SK-N-SH (cell line): ENCODE measurements around the gene MINDY4. TPM values are rescaled to one million over a fixed set of nuclear protein-coding genes. Genes with fewer than 3 reads are reported as not detected.

Experiments
- CTCF ChIA-PET: fragments of 300-600, 350-600 bp; formaldehyde crosslinking; extraction: SDS; loops from one replicate; lab custom pipeline; 2021; lab: Yijun Ruan, JAX
- POLR2A ChIA-PET: fragments of 350-600 bp; sonication (Branson Sonifier 250); formaldehyde crosslinking; extraction: SDS; loops from one replicate; lab custom pipeline; 2020; ENCODE audit warnings: antibody characterized with exemption, inconsistent platforms; lab: Yijun Ruan, JAX
- DNase-seq: peaks from one replicate; pipeline ENCODE4 v3.0.0; 2012
- H2AFZ ChIP-seq: fragments of 200-600 bp; sonication (generic); 2 replicates; pipeline ENCODE4 v1.8.1; 2016; ENCODE audit warnings: antibody characterized with exemption, mild to moderate bottlenecking, low read depth
- H3F3A ChIP-seq: fragments of 200-600 bp; sonication (generic); replicated peaks from 2 replicates; pipeline ENCODE3; 2016; ENCODE audit warnings: antibody characterized with exemption, mild to moderate bottlenecking; ENCODE audit not compliant: insufficient read depth
- H3K27ac ChIP-seq, 2 experiments: fragments of 200-500 bp in 1 of 2; fragments of 200-600 bp in 1 of 2; sonication (Bioruptor generic) in 1 of 2; sonication (generic), shearing (Covaris generic) in 1 of 2; 2 replicates each; pipeline versions ENCODE4 v1.5.1 to v1.6.1; 2014 to 2016; ENCODE audit warnings: low read depth in 2 of 2, inconsistent platforms in 1 of 2, low read length in 1 of 2, mild to moderate bottlenecking in 1 of 2, mixed read lengths in 1 of 2
- H3K27me3 ChIP-seq: fragments of 200-600 bp; sonication (generic), shearing (Covaris generic); 2 replicates; pipeline ENCODE4 v1.6.1; 2016; ENCODE audit warnings: mixed run types; ENCODE audit not compliant: insufficient read depth
- H3K36me3 ChIP-seq, 2 experiments: fragments of 200-500 bp in 1 of 2; fragments of 200-600 bp in 1 of 2; sonication (Bioruptor generic) in 1 of 2; sonication (generic) in 1 of 2; replicated peaks in 1 of 2; 2 replicates each; pipeline versions ENCODE3 to v1.5.1; 2014 to 2016; ENCODE audit warnings: low read length in 1 of 2, mild to moderate bottlenecking in 1 of 2; ENCODE audit not compliant: insufficient read depth in 2 of 2, control insufficient read depth in 1 of 2
- H3K4me1 ChIP-seq, 2 experiments: fragments of 200-500 bp in 1 of 2; fragments of 200-600 bp in 1 of 2; sonication (Bioruptor generic) in 1 of 2; sonication (generic), shearing (Covaris generic) in 1 of 2; 2 replicates each; pipeline versions ENCODE4 v1.5.1 to v1.6.1; 2014 to 2016; ENCODE audit warnings: low read depth in 1 of 2, low read length in 1 of 2, mixed run types in 1 of 2; ENCODE audit not compliant: insufficient read depth in 2 of 2, control insufficient read depth in 1 of 2
- H3K4me2 ChIP-seq: fragments of 200-600 bp; sonication (generic), shearing (Covaris generic); 2 replicates; pipeline ENCODE4 v1.6.1; 2017; ENCODE audit warnings: mixed run types
- H3K4me3 ChIP-seq, 2 experiments: fragments of 200-500 bp in 1 of 2; fragments of 200-600 bp in 1 of 2; sonication (Bioruptor generic) in 1 of 2; sonication (generic), shearing (Covaris generic) in 1 of 2; 2 replicates each; pipeline versions ENCODE4 v1.5.1 to v1.8.1; 2014 to 2016; ENCODE audit warnings: low read depth in 2 of 2, inconsistent platforms in 1 of 2, low read length in 1 of 2, mild to moderate bottlenecking in 1 of 2, mixed read lengths in 1 of 2, moderate library complexity in 1 of 2
- H3K79me2 ChIP-seq: fragments of 200-600 bp; sonication (generic); 2 replicates; pipeline ENCODE4 v1.8.1; 2017; ENCODE audit warnings: mild to moderate bottlenecking; ENCODE audit not compliant: insufficient read depth
- H3K9ac ChIP-seq: fragments of 200-600 bp; sonication (generic); 2 replicates; pipeline ENCODE4 v1.6.1; 2017; ENCODE audit warnings: mixed run types
- H3K9me2 ChIP-seq: fragments of 200-600 bp; sonication (generic); 2 replicates; pipeline ENCODE4 v1.6.1; 2017; ENCODE audit warnings: mixed run types
- H3K9me3 ChIP-seq: fragments of 200-600 bp; sonication (generic); 2 replicates; pipeline ENCODE4 v1.6.1; 2017; ENCODE audit warnings: mixed run types, mild to moderate bottlenecking, moderate library complexity
- H4K20me1 ChIP-seq: fragments of 200-600 bp; sonication (generic); 2 replicates; pipeline ENCODE4 v1.6.1; 2017; ENCODE audit warnings: mild to moderate bottlenecking, mixed run types; ENCODE audit not compliant: insufficient read depth
- CHD2 ChIP-seq: fragments of 150-350 bp; IDR thresholded peaks from 2 replicates; pipeline ENCODE4 v1.6.1; 2018; ENCODE audit warnings: low read length; ENCODE audit not compliant: partially characterized antibody
- EZH2phosphoT487 ChIP-seq: fragments of 200-600 bp; sonication (generic); IDR thresholded peaks from 2 replicates; pipeline ENCODE4 v1.6.1; 2017; ENCODE audit warnings: low read depth, mixed run types, mild to moderate bottlenecking, antibody characterized with exemption, moderate library complexity, borderline replicate concordance
- FOSL2 ChIP-seq: IDR thresholded peaks from 2 replicates; pipeline ENCODE4 v1.4.0; 2012; ENCODE audit warnings: low read depth, mild to moderate bottlenecking, moderate library complexity, borderline replicate concordance
- FOXJ3 ChIP-seq: sonication (generic); formaldehyde crosslinking; IDR thresholded peaks from 2 replicates; pipeline ENCODE4 v1.5.1; 2020; ENCODE audit warnings: mild to moderate bottlenecking, missing genetic modification reagents
- FOXM1 ChIP-seq: IDR thresholded peaks from 2 replicates; pipeline ENCODE4 v1.4.0; 2012; ENCODE audit warnings: low read depth, mild to moderate bottlenecking
- GABPA ChIP-seq: IDR thresholded peaks from 2 replicates; pipeline ENCODE4 v1.4.0; 2012; ENCODE audit warnings: low read depth, mild to moderate bottlenecking
- GATA2 ChIP-seq: sonication (generic); formaldehyde crosslinking; IDR thresholded peaks from 2 replicates; pipeline ENCODE4 v1.5.0; 2020; ENCODE audit warnings: mild to moderate bottlenecking, missing genetic modification reagents
- IRF3 ChIP-seq: fragments of 150-350 bp; IDR thresholded peaks from 2 replicates; pipeline ENCODE4 v1.6.1; 2016; ENCODE audit warnings: mild to moderate bottlenecking, low read depth, low read length
- MEF2A ChIP-seq: IDR thresholded peaks from 2 replicates; pipeline ENCODE4 v1.4.0; 2012; ENCODE audit warnings: low read depth, borderline replicate concordance
- POLR2AphosphoS5 ChIP-seq: IDR thresholded peaks from 2 replicates; pipeline ENCODE4 v1.6.1; 2012; ENCODE audit warnings: low read depth, low read length
- RXRA ChIP-seq: IDR thresholded peaks from 2 replicates; pipeline ENCODE4 v1.4.0; 2012; ENCODE audit warnings: low read depth, mild to moderate bottlenecking, borderline replicate concordance
- SIN3A ChIP-seq: IDR thresholded peaks from 2 replicates; pipeline ENCODE4 v1.6.1; 2012; ENCODE audit warnings: low read depth, mild to moderate bottlenecking, low read length, moderate library complexity, borderline replicate concordance
- SMC3 ChIP-seq: IDR thresholded peaks from 2 replicates; pipeline ENCODE4 v1.6.1; 2012; ENCODE audit warnings: low read depth, low read length, improper control_type of control experiment
- TAF1 ChIP-seq: IDR thresholded peaks from 2 replicates; pipeline ENCODE4 v1.6.1; 2012; ENCODE audit warnings: low read depth, mild to moderate bottlenecking, low read length, moderate library complexity, borderline replicate concordance
- USF1 ChIP-seq: IDR thresholded peaks from 2 replicates; pipeline ENCODE4 v1.4.0; 2012; ENCODE audit warnings: low read depth, borderline replicate concordance
- USF2 ChIP-seq: fragments of 150-350 bp; IDR thresholded peaks from 2 replicates; pipeline ENCODE4 v1.6.1; 2017; ENCODE audit warnings: antibody characterized with exemption, low read length, low read depth, borderline replicate concordance
- YY1 ChIP-seq: IDR thresholded peaks from 2 replicates; pipeline ENCODE4 v1.4.0; 2012; ENCODE audit warnings: low read depth, mild to moderate bottlenecking
- ZBTB33 ChIP-seq: IDR thresholded peaks from 2 replicates; pipeline ENCODE4 v1.4.0; 2012; ENCODE audit warnings: low read depth, borderline replicate concordance
- WGBS: methylation state at CpG from one replicate; pipeline ENCODE4 v1.1.6; 2017; ENCODE audit warnings: low lambda C conversion rate; 5-methylcytosine and 5-hydroxymethylcytosine counted together
- polyA plus RNA-seq, 3 experiments: library from polyadenylated mRNA; depleted of rRNA; stranded (reverse); fragments of >200 nt; gene quantifications; 2 replicates each; pipeline ENCODE4 v1.2.3, GENCODE V29; 2012

The MINDY4 gene
- polyA plus RNA-seq, 1 of the 3 experiments (the other 2 are of a cell fraction): 1.8 TPM

GRCh38 chr7:30727061-30727945, 43.9 kb upstream of the MINDY4 start:
- Histone ChIP-seq H3K27ac (no peak overlapping the region), H3K36me3 (no peaks in the 10 kb centered on the region), H3K4me1 (peaks cover 0 to 5% of the 10 kb centered on the region in 2 experiments; a peak in 1 of 4 replicates), H2AFZ (no peak overlapping the region), H3K79me2 (no peaks in the 10 kb centered on the region), H3K9ac (no peak overlapping the region), H3K4me3 (no peak overlapping the region), H4K20me1 (no peaks in the 10 kb centered on the region)
- no peak for TF ChIP-seq SIN3A
- TF ChIP-seq MEF2A: no peak
- no peak for TF ChIP-seq RXRA
- no peak for TF ChIP-seq USF2
- TF ChIP-seq YY1: no peak
- no peak for TF ChIP-seq POLR2AphosphoS5
- TF ChIP-seq ZBTB33: no peak
- TF ChIP-seq CHD2: no peak
- TF ChIP-seq EZH2phosphoT487: no peak
- no peak for TF ChIP-seq SMC3
- no peak for TF ChIP-seq GABPA
- no peak for TF ChIP-seq IRF3
- no peak for TF ChIP-seq FOSL2
- TF ChIP-seq USF1: no peak
- no peak for TF ChIP-seq FOXJ3 (CRISPR knock-in tag)
- no peak for TF ChIP-seq FOXM1
- TF ChIP-seq TAF1: no peak
- TF ChIP-seq GATA2 (CRISPR knock-in tag): no peak
- TF ChIP-seq, all 33 proteins: peak for 0
- H3K9me2 ChIP-seq: no peaks in the 10 kb centered on the region
- peaks cover 46% of the 10 kb centered on the region for H3K27me3 ChIP-seq
- H3F3A ChIP-seq: no peaks in the 10 kb centered on the region
- ChIA-PET POLR2A (no interaction called here), CTCF (interaction anchor here (1.2 to 2.3 kb wide), 4 partner anchors 11 to 45 kb away, joined by 3 to 18 read pairs (median 6); partner anchors contain the start of gene CRHR2)
- H3K4me2 ChIP-seq: no peak overlapping the region
- DNase-seq: no peak
- WGBS: 46% methylated on average over 8 of the region's 8 CpGs
- no peaks in the 10 kb centered on the region for H3K9me3 ChIP-seq
